Peyer's patch (tissue), 4 donors: ENCODE data around the gene AKAP13. TPM values are rescaled to one million over a fixed set of nuclear protein-coding genes. Genes with fewer than 3 reads are reported as not detected.
A peak's percentile ranks its signal among the peaks of the same experiment; 100 is the strongest.
"Not testable (repeated sequence)": the region's sequence is repeated elsewhere in the genome, so short reads cannot be mapped to it uniquely, and the experiment has no call there.

ENCODE experiments used
- DNase-seq, 3 donors: peaks; one replicate each; pipeline ENCODE4 v3.0.0-alpha.2; 2017 to 2019
- H3K27ac ChIP-seq, 4 donors: fragments of 200-600 bp; sonication (generic); one replicate each; pipeline ENCODE4 v1.5.1; 2016 to 2019
- H3K27me3 ChIP-seq, 2 donors: fragments of 200-600 bp; sonication (generic); one replicate each; pipeline ENCODE4 v1.5.1; 2019
- H3K36me3 ChIP-seq, 3 donors: fragments of 200-600 bp; sonication (generic); one replicate each; pipeline ENCODE4 v1.5.1; 2016 to 2019
- H3K4me1 ChIP-seq, 4 donors: fragments of 200-600 bp; sonication (generic); one replicate each; pipeline ENCODE4 v1.5.1; 2016 to 2019
- H3K4me3 ChIP-seq, 4 donors: fragments of 200-600 bp; sonication (generic); 1 replicate in 3 of 4; 2 replicates in 1 of 4; pipeline ENCODE4 v1.5.1; 2016 to 2019; ENCODE audit warnings: mild to moderate bottlenecking in 1 of 4
- H3K9me3 ChIP-seq, 4 donors: fragments of 200-600 bp; sonication (generic); one replicate each; pipeline ENCODE4 v1.5.1; 2016 to 2019; ENCODE audit warnings: mild to moderate bottlenecking in 1 of 4
- CTCF ChIP-seq, 6 experiments: fragments of 450-650 bp in 4 of 6; fragments of 200-600 bp in 2 of 6; sonication (generic) in 1 of 6; IDR thresholded peaks; one replicate each; pipeline ENCODE4 v1.5.1; 2017 to 2019; ENCODE audit warnings: antibody characterized with exemption in 6 of 6, mild to moderate bottlenecking in 3 of 6, moderate library complexity in 1 of 6
- POLR2A ChIP-seq, 2 donors: fragments of 450-650 bp; IDR thresholded peaks; one replicate each; pipeline ENCODE4 v1.5.1; 2017; ENCODE audit warnings: antibody characterized with exemption in 2 of 2, mild to moderate bottlenecking in 2 of 2, moderate library complexity in 2 of 2
- small RNA-seq, 2 donors: library from RNA; depleted of rRNA; stranded (forward); fragments of <200 nt; gene quantifications; one replicate each; pipeline ENCODE3, GENCODE V24; 2016
- total RNA-seq, 4 donors: library from RNA; depleted of rRNA; stranded (reverse); fragments of >200 nt; gene quantifications; one replicate each; pipeline ENCODE4 v1.1.0, GENCODE V29; 2016

The AKAP13 gene
- total RNA-seq, 4 donors from 2014 or later = 166 to 742 (median 242) TPM

GRCh38 chr15:85795337-85796305, 415.2 kb downstream of the AKAP13 start:
- Histone ChIP-seq H3K27me3 (no peaks in the 10 kb centered on the region), H3K4me3 (peak overlapping the region; percentile 72 to 98 (median 84)), H3K4me1 (peaks cover 0 to 23% (median 6%) of the 10 kb centered on the region in 4 donors), H3K36me3 (no peaks in the 10 kb centered on the region), H3K9me3 (peaks cover 0 to 4% (median 0%) of the 10 kb centered on the region in 4 donors), H3K27ac (peak overlapping the region in 3 of 4 donors; percentile 44 to 86 (median 60))
- no peak for TF ChIP-seq POLR2A (IDR thresholded peaks at IDR 0.05)
- TF ChIP-seq CTCF (IDR thresholded peaks at IDR 0.05) = no peak
- peak in 1 of 3 donors; percentile 67 for DNase-seq

- not testable (repeated sequence) for H3K36me3 ChIP-seq, DNase-seq, H3K9me3 ChIP-seq, H3K27ac ChIP-seq, H3K4me3 ChIP-seq, H3K27me3 ChIP-seq
- H3K4me1 ChIP-seq = peaks cover 0 to 27% (median 6%) of the 10 kb centered on the region in 4 donors
These were observed 416.0 kb downstream of the AKAP13 start for GRCh38 chr15:85796371-85796770.

Small RNA genes within 50 kb of the gene (small RNA-seq; reads per million reads assigned to genes)
- gene AC021739.1 (0 reads per million in 2 donors), gene MIR1276 (0 to 0.83 reads per million in 2 donors), gene RNU6-1280P (0 reads per million in 2 donors), gene RNU7-79P (0 reads per million in 2 donors)
